ENCODE data around the gene ZNF124. TPM values are rescaled to one million over a fixed set of nuclear protein-coding genes. Genes with fewer than 3 reads are reported as not detected.
A peak's percentile ranks its signal among the peaks of the same experiment; 100 is the strongest.

The ZNF124 gene
- total and polyA plus RNA-seq, 2 of the 13 experiments (the other 11 are each of a cell fraction or from before 2014, with no cell fraction given) = 9.7 to 134 TPM

DNA sequence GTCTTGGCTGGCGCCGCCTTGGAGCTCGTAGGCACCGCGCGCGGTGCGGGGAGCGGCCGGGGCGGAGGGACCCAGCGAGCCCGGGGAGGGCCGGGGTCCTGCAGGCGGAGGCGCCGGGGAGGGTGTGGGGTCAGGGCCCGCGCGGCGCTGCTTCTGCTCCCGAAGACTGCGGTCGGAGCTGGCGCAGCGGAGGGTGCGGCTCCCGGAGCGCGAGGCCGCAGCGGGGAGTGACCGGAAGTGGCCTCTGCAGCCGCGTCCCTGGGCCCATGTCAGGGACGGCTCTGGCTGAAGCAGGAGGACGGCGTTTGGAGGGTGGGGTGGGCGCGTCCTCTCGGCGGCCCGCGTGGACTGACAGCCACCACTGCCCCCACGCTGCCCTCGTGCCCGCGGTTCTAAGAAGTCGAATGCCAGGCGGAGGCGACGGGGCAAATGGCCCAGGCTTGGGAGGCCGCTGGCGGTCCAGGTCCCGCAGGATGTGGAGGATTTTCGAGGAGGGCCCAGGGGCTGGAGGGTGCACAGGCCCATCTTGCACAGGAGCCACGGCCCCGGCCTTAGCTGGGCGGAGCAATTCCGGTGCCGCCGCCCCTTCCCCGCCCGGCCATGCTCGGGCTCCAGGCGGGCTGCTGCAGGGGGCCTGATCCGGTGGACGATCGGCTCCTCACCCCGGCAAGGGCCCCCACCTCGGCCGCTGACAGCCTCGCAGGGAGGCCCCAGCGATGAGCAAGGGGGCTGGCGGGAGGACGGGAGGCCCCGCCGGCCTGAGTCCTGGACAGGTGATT is 59.9 kb downstream of the ZNF124 start (continued):
- no peak; the same call in 1 of the 2 replicates for TF ChIP-seq RAD21 (CRISPR knock-in tag; IDR thresholded peaks at IDR 0.05)
- TF ChIP-seq, protein P1, sequence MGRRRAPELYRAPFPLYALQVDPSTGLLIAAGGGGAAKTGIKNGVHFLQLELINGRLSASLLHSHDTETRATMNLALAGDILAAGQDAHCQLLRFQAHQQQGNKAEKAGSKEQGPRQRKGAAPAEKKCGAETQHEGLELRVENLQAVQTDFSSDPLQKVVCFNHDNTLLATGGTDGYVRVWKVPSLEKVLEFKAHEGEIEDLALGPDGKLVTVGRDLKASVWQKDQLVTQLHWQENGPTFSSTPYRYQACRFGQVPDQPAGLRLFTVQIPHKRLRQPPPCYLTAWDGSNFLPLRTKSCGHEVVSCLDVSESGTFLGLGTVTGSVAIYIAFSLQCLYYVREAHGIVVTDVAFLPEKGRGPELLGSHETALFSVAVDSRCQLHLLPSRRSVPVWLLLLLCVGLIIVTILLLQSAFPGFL (CRISPR knock-in tag; IDR thresholded peaks at IDR 0.05) = no peak
- no peak for TF ChIP-seq RORA (CRISPR knock-in tag; IDR thresholded peaks at IDR 0.05)
- no peak for TF ChIP-seq CREM (IDR thresholded peaks at IDR 0.05)
- TF ChIP-seq CREM (CRISPR knock-in tag; IDR thresholded peaks at IDR 0.05) = no peak
- TF ChIP-seq, protein P2, sequence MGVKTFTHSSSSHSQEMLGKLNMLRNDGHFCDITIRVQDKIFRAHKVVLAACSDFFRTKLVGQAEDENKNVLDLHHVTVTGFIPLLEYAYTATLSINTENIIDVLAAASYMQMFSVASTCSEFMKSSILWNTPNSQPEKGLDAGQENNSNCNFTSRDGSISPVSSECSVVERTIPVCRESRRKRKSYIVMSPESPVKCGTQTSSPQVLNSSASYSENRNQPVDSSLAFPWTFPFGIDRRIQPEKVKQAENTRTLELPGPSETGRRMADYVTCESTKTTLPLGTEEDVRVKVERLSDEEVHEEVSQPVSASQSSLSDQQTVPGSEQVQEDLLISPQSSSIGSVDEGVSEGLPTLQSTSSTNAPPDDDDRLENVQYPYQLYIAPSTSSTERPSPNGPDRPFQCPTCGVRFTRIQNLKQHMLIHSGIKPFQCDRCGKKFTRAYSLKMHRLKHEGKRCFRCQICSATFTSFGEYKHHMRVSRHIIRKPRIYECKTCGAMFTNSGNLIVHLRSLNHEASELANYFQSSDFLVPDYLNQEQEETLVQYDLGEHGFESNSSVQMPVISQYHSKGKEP (CRISPR knock-in tag; IDR thresholded peaks at IDR 0.05) = no peak
- TF ChIP-seq ZNF235 (CRISPR knock-in tag; IDR thresholded peaks at IDR 0.05; ENCODE audit: borderline replicate concordance) = peak; percentile 53; the same call in 1 of the 2 replicates
- TF ChIP-seq TGIF2 (CRISPR knock-in tag; IDR thresholded peaks at IDR 0.05) = no peak
- no peak for TF ChIP-seq ZNF614 (CRISPR knock-in tag; IDR thresholded peaks at IDR 0.05; ENCODE audit: borderline replicate concordance)
- no peak for TF ChIP-seq ZNF143 (CRISPR knock-in tag; IDR thresholded peaks at IDR 0.05)
- TF ChIP-seq ZFYVE20 (CRISPR knock-in tag; IDR thresholded peaks at IDR 0.05; ENCODE audit: borderline replicate concordance, low read depth) = no peak; the same call in 1 of the 2 replicates
- peak; percentile 94; the same call in 1 of the 2 replicates for TF ChIP-seq CCDC6 (CRISPR knock-in tag; IDR thresholded peaks at IDR 0.05)
- peak; percentile 83 for TF ChIP-seq ZSCAN29 (CRISPR knock-in tag; conservative IDR thresholded peaks at IDR 0.05)
- peak; percentile 75; the same call in 1 of the 2 replicates for TF ChIP-seq IRF9 (CRISPR knock-in tag; IDR thresholded peaks at IDR 0.05; ENCODE audit: borderline replicate concordance)
- TF ChIP-seq KLF15 (CRISPR knock-in tag; IDR thresholded peaks at IDR 0.05; ENCODE audit: borderline replicate concordance) = 0 out of 2 replicates have a peak, but pooled peaks have one; percentile 37
- TF ChIP-seq SIN3B (IDR thresholded peaks at IDR 0.05; ENCODE audit: low read length) = no peak
- no peak for TF ChIP-seq HNRNPUL1 (IDR thresholded peaks at IDR 0.05; ENCODE audit: low read depth, low read length)
- TF ChIP-seq HDAC6 (IDR thresholded peaks at IDR 0.05; ENCODE audit: low read depth, low read length) = no peak
- TF ChIP-seq PTBP1 (IDR thresholded peaks at IDR 0.05; ENCODE audit: low read depth, low read length, poor library complexity, severe bottlenecking) = peak; percentile 29
- TF ChIP-seq ONECUT2 (CRISPR knock-in tag; IDR thresholded peaks at IDR 0.05) = 0 out of 2 replicates have a peak, but pooled peaks have one; percentile 16
- peak; percentile 57; the same call in 1 of the 2 replicates for TF ChIP-seq MEIS1 (CRISPR knock-in tag; IDR thresholded peaks at IDR 0.05; ENCODE audit: borderline replicate concordance)
- no peak for TF ChIP-seq RBM39 (IDR thresholded peaks at IDR 0.05; ENCODE audit: low read depth, low read length, poor library complexity, severe bottlenecking)
- TF ChIP-seq ZNF883 (CRISPR knock-in tag; IDR thresholded peaks at IDR 0.05; ENCODE audit: not compliant biosample characterization) = peak; percentile 70

All from HepG2 (cell line).